Measurements from ENCODE around the gene FAM83E.

The FAM83E gene

DNA sequence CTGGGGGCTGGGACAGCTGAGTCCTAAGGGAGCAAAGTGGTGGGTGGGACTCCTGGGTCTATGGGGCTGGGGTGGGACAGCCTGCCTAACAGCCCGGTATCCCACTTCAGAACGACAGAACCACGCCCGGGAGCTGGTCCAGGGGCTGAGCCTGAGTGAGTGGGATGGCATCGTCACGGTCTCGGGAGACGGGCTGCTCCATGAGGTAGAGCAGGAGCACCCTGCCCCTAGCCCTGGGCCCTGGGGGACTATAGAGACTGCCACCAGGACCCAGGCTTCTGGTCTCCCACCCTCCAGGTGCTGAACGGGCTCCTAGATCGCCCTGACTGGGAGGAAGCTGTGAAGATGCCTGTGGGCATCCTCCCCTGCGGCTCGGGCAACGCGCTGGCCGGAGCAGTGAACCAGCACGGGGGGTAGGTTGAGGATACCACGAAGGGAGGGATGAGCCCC, 13.0 kb upstream of the FAM83E start:
- no peak for DNase-seq

DNA sequence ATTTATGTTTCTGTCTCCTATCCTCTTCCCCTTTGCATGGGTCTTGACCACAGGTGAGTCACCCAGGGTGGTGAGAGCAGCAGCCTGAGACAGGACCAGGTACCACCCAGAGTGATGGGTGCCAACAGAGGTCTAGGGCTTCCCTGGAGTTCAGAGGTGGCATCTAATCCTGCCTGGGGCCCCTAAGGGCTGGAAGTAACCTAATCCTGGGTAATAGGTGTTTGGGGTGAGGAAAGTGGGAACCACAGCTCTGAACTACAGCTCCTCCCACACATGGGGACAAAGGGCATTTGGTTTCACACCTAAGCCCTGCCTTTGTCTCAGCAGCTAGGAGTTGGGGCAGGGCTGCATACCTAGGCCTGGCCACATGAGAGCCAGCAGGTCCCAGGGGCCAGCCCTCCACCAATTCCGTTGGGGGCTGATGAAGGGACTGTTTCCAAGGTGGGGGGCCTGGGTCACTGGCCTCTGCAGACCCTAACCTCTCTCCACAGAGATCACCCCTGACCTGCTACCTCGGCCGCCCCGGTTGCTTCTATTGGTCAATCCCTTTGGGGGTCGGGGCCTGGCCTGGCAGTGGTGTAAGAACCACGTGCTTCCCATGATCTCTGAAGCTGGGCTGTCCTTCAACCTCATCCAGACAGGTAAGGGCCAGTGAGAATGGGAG, 12.5 kb upstream of the FAM83E start:
- no peak for DNase-seq

DNA sequence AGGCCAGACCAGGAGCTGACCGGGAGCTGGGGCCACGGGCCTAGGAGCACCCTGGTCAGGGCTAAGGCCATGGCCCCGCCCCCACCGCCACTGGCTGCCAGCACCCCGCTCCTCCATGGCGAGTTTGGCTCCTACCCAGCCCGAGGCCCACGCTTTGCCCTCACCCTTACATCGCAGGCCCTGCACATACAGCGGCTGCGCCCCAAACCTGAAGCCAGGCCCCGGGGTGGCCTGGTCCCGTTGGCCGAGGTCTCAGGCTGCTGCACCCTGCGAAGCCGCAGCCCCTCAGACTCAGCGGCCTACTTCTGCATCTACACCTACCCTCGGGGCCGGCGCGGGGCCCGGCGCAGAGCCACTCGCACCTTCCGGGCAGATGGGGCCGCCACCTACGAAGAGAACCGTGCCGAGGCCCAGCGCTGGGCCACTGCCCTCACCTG, 11.0 kb upstream of the FAM83E start:
- no peak for DNase-seq

DNA sequence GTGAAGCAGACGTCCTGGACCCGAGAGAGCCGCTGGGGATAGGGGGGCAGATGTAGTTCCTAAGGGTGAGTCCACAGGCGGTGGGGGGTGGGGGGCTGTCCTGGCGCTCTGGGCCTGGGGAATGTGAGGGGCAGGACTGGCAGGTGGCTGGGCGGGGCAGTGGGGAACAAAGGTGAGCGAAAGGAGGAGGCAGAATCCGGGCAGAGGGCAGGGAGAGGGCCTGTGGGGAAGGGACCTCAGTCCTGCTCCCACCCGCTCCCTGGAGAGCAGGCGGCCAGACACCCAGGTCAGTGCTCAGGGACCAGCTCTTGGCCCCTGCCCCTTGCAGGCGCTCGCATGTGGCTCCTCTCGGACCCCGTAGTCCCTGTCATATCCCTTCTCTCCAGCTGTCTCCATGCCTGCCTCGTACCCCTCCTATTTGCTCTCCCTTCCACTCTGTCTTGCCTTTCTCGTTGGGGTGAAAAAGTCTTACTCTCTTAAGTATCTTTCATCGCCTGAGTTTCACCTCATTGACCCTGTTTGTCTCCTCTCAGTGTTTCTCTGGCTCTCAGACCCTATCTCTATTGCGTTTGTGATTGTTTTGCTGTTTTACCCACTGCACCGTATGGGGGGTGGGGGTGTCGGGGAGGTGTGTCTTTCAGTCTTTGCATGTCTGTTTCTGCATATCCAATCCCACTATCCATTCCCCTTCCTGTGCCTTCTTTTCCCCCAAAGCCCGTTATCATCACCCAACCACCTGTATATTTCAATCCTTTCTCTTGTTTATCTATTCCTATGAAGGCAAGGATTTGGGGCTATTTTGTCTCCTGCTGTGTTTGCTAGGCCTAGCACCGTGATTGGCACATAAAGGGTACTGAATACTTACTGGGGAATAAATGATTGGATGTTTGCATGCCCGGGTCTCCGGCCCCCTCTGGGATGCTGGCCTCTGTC, 10.2 kb upstream of the FAM83E start:
- DNase-seq, result no peak

DNA sequence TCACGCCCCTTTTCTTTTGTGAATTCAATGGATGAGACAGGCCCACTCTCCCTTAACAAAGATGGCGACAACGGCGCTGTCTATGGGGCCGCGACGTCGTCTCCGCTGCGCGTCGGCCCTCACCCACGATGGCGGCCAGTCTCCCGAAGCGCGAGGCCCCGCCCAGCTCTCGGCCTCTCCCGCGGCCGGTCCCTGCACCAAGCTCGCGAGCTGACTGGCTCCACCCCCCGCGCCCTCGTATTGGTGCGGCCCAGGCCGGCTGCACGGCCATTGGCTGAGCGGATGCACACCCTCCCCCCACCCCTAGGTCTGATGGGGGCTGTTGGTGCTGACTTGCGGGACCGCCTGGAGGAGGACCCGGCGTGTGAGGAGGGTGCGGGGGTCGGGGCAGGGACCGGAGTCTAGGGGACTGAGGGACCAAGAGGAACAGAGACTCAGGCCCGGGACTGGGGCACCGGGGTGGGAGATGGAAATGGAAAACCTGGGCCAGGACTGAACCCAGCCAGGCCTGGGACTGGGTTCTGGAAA, 9.3 kb upstream of the FAM83E start:
- peak; percentile 90 to 91 for DNase-seq

DNA sequence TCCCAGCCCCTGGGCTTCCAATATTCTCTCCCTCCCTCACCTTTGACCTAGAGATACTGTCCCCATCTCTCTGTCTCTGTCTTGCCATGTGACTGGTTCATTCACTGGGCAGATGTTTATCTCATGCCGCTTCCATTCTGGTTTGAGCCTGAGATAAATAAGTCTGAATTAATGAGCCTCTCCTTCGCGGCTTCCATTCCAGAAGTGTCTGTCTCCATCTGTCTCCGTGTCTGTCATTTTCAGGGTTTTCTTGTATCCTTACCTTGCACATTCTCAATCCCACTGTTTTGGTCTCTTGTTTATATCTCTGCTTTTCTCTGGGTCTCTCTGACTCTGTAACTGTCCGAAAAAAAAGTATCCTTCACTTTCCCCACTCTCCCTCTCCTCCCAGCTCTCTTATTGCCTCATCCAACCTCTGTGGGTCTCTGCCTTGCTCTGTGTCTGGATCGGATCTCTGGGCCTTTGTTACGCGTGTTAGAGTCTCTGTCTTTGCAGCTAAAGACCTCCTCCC, 8.7 kb upstream of the FAM83E start:
- DNase-seq, result no peak

DNA sequence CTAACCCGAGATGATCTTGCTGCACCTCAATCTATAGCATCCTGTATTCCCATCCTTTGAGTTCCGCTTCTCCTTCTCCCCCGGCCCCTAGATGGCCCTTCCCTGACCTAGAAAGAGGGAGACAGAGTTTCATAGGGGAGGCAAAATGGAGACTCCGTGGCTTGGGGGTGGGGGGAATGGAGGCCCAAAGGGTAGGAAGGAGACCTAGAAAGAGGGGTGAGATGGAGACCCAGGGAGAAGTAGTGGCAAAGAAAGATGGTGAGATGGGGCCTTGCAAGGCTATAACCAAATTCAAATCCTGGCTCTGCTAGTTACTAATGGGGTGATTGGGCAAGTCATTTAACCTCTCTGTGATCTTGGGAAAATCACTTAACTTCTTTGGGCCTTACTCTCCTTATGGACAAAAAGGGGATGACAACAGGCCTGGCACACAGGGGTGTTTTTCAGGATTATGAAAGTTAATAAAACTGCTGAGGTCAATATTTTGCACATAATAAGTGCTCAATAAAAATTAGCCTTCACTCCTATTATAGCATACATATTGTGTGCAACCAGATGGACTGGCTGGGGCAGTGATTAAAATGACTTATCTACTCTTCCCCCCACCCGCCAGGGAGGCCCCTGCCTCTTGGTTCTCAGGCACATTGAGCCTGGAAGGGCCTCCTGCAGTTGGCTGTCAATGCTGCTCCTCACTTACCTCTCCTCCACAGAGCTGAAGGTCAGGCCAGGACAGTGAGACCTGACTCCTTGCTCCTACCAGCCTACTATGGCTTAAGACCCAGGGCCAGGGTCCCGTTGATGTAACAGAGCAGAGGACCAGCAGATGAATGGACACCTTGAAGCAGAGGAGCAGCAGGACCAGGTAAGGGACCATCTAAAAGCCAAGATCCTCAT, 5.1 kb upstream of the FAM83E start:
- DNase-seq, result peak; percentile 40 to 56

DNA sequence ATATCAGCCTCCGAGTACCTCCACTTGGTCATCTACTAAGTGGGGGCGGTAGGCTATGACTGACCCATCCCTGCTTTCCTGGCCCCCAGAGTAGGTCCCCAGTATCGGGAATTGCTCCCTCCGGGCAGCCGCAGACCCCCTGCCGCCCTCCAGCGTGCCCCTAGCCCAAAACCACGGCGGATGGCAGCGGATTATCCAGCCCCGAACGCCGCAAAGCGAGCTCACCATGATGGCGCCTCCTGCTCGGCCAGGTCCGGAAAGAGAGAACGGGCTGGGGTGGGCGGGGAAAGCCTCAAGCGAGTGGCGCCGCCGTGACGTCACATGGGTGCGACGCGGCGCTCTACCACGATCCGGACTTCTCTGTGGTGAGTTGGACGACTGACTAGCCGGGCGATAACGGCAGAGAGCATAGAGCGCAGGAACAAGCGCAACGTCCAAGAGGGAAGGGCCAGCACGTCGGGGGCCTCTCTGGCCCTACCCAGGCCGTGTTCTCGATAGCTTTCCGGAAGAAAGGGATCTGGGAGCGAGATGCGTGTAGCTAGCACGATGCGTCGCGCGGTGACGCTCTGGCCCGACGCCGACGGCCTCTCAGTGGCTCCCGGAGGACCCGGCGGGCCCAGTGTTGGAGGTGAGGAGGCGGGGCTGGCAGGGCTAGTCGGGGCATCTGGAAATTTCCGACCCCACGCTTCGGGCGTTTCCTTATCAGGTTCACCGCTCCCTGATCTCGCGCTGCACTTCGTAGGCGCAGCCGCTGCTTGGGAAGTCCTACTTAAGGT, 4.2 kb upstream of the FAM83E start, which contains the start of the genes RPL18 and SPHK2:
Gene RPL18 (minus strand): TSS at position 263 of the 776 bp plus-strand sequence. CDS start 35 bp downstream, at position 228.
Gene SPHK2 (plus strand): TSS at position 591 of the 776 bp plus-strand sequence. CDS start 1,009 bp downstream, outside the sequence.
- DNase-seq, result peak; percentile 98 to 99

DNA sequence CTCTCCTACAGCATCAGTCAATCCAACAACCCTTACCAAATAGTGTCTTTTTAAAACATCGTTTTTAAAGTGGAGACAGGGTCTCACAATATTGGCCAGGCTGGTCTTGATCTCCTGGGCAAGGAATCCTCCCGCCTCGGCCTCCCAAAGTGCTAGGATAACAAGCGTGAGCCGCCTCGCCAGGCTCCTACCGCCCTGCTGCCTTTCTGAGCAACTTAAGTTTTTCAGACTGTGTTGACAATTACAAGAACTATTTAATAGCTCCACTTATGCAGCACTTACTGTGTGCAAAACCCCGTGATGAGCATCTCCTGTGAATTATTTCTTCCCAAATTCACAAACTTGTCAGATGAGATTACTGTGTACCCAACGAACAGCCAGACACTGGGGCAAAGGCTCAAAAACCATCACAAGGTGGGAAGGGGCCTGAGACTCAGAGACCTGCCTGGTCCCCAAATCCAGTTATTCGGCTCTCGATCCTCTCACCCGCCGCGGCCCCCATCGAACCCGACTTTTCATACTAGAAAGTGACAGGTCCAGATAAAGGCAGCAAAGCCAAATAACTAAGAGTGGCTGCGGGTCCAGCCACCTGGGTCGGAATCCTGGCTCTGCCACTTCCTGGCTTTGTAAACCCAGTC, 3.5 kb upstream of the FAM83E start:
- no peak for DNase-seq

DNA sequence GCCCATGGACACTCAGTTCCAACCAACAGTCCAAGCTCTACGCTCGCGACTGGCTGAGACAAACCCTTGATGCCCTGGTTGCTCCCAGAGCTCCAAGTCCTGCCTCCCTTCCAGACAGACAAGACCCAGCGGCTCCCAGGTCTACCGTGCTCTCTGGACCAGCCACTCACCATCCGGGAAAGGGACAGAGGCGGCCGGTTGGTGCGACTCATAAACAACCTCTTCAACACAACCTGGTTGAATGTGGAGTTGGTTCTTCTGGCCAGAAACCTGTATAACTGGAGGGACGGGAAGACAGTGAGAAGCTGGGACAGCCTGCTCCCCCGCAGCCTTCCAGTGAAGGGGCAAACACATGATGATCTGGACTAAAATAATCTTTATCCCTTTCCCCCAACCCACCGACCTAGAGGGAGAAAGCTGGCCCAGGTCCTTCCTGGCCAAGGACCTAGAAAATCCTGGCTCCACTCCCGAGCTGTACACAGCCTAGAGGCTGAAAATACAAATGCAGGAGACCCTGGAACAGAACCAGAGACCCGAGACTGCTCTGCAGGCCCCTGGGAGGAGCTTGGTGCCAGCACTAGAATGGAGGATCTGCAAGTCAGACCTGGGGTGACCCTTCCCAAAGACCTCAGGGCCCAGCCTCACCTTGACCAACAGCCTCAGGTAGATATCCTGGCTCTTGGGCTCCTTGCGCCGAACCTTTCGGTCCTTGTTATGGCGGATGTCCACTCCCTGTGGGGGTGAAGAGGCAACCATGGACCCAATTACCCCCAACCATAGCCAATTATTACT, 2.5 kb upstream of the FAM83E start:
- DNase-seq, result no peak

DNA sequence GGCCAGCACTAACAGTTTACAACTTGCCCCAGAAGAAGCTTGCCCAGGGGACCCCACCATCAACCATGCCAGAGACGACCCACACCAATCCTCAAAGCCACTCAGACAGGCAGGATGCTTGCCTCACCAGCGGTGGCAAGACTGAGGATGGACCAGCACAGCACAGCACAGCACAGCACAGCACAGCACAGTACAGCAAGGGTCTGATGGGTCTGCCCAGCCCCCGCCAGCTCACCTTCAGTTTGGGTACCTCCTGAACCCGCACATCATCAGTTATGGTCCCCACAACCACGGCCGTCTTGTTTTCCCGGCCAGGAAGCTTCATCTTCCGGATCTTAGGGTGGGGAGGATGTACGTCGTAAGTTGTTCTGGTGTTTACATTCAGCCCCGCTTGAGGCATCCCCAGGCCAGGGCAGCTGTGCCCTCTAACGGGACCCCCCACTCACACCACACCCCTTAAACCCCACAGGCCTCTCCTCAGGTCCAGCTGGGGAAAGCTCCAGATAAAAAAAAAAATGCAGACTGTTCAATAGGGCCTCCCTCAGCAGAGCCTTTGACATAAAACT, 1.7 kb upstream of the FAM83E start:
- DNase-seq, result no peak

DNA sequence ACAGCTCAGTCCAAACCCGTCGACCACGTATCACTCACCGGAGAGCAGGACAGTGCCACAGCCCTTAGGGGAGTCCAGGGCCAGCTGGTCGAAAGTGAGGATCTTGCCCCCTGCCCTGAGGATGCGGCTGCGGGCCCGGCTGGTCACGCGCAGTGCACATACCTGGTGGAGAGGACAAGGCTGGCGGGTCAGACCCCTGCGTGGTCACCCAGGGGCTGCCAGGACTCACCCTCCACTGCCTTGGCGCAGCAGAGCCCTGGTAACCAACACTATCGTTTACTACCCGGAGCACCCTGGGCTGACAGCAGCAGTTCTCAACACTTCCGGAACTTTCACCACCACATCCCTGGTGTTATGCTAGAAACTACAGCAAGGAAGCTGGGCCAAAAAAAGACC, 1.2 kb upstream of the FAM83E start:
- DNase-seq, result no peak

DNA sequence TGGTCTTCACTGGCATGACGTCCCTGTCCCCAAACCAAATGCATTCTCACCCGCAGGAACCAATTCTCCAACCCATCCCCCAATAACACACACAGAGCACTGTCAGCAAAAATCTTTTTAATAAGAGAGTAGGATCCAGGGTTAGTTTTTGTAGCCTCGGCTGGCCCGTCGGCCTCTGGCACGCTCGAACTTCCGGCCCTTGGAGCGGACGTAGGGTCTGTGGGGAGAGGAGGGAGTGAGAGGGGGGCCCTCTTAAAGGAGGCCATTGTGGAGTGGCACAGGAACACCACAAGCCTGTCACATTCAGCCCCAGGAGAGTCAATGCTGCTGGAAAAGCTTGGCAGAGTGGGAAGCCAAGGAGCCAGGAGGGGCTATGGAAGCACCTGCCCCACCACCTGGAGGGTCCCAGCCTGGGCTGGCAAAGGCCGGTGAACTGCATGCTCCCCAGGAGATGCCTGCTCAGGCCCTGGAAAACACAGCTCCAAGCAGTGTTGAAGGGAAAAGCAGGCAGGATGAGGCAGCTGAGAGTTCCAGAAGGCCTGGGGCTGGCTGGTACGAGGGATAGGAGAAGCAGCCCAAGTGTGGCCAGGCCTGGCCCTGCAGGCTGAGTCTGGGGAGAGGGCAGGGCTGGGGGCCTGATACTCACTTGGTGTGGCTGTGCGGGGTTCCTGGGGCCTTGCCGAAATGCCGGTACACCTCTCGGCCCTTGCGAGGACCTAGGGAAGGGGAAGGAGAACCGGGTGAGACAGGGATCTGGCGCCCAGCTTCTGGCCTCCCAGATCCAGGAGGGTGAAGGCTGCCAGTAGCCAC, 560 bp upstream of the FAM83E start:
- DNase-seq, result no peak

DNA sequence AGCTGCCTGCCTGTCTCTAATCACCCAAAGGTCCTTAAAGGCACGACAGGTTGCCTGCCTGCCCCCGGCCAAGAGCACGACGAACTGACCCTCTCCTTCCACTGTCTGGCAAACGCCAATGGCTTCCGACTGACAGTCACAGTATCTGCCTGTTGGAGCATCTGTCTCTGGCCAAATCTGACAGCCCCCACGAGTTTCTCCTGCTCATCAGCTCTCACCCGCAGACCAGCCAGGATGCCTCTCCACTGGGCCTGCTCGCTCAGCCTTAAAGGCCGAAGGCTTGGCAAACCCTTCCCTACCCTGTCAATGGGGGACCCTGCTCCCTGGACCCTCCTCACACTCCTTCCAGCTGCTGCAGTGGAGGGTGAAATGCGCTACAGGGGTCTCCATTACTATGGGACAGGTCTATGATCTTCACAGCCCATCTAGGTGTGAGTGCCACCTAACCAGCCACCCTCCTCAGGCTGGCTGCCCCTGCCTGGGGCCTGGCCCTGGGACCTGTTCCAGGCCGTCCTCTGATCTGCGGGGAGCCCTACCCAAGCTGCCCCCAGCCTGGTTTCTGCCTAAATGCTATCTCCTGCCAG, 932 bp downstream of the FAM83E start:
- DNase-seq, result no peak

DNA sequence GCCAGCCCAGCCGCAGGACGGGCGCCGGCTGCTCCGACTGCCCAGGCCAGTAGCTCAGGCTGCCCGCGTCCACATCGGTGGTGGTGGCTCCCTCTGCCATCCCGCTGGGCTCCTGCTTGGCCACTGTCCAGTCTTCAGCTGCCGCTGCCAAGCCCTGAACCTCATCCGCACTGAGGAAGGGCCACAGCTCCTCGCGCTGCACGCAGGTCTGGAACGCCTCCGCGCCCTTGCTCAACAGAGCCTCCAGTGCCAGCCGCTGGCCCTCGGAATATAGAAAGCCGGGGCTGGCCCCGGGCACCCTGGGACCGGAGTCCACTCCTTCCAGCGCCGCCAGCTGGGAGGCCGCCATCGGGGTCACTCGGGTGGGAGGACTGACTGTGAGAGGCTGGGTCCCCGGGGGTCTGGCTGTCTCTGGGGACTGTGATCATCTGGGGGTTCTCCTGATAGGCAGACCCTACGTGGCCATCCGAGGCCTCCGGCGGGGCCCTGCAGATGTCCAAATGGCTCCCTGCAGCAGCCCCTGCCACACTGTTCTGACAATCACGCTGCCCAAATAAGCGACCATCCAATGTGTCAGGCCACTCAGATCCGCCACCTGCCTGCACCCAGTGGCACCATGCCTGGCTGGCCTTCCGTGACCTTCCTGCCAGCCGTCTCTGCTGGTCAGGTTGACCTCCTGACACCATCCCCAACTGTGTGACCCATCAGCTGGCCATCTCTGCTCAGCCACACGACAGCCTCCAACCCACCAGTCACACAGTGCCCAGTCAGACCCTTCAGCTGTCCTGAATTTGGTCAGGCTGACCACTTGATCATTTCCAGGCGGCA, 1.6 kb downstream of the FAM83E start:
- DNase-seq, result no peak

DNA sequence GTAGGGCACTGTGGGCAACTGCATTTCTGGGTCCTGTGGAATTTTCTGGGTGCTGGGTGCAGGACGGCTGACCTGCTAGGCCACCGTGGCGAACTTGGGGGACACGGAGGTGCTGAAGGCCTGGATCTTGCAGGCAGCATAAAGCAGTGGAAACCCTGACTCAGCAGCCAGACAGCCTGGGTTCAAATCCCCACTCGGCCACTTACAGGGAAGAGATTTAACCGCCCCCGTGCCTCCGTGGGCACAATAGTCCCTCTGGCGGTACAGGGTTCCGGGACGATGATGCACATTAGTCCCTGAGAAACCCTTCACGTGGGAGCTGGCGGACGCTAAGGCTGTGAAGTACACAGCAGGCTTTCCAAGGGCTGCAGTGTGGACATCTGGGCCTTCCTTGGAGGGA, 3.0 kb downstream of the FAM83E start:
- DNase-seq, result no peak

DNA sequence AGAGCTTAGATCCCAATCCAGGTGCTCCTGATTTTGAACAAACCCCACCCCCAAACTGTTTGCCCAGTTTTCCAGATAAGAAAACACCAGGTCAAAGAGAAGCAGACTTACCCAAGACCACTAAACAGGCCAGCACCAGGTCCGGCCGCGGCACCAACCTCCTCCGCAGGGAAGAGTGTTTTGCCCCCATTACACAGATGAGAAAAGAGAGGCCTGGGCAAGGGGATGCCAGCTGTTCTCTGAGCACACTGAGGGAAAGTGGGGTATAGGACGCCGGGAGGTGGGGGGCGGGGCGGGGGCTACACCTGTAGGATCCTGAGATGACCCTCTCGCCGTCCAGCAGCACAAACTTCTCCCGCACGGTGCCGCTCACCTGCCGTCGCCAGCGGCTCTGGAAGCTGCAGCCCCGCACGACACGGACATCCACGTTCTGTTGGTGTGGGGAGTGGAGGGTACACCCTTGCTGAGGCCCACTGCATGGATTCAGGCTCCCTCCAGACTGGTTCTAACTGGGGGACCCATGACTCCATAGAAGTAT, 5.2 kb downstream of the FAM83E start:
- DNase-seq, result no peak
